ENCODE measurements around the gene TRAF1.

The TRAF1 gene

DNA sequence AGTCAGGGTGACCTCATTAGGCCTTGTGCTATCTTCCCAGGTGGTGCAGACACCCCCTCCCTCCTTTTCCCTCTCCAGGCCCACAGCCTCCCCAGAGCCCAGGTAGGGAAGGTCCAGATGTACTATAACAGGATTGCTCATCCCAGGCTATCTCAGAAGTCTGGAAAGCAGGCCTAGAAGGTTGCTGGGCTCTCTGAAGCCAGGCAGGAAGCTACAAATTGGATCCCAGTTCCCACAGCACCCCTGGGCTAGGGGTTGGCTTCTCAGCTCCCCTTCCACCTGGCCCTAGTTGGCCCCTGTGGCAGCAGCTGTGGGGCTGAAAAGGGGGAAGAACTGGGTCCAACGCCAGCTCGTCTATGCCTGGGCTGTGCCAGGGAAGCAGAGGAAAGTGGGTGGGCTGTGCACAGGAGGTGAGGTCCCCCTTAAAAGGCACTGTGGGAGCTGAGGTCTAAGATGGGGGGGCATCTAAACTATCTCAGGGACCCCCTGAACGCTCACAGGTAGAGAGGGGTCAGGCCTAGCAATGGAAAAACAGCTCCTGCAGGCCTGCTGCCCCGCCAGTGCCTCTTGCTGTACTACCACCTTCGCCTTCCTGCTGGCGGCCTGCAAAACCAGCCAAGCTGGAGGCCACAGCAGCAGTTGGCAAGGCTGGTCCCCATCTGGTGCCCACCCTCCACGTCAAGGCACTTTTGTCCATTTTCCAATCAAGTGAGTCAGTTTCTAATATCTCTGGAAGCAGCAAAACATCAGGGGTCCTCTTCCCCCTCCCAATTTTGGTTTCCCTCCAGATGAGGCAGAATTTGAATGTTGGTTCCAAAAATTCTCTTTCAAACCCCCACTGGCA lies 70.5 kb downstream of the TRAF1 start:
- Histone ChIP-seq H3K27me3 (ENCODE audit: insufficient read depth, low read depth, severe bottlenecking) (no peaks in the 10 kb centered on the region), H3K36me3 (peaks cover 66% of the 10 kb centered on the region), H3K27ac (0 out of 2 replicates have a peak overlapping the region, but pooled peaks have one; percentile 10), H3K4me3 (ENCODE audit: low read depth, low read length) (no peak overlapping the region), H3K9me3 (ENCODE audit: severe bottlenecking) (no peaks in the 10 kb centered on the region)
- TF ChIP-seq, protein P1, sequence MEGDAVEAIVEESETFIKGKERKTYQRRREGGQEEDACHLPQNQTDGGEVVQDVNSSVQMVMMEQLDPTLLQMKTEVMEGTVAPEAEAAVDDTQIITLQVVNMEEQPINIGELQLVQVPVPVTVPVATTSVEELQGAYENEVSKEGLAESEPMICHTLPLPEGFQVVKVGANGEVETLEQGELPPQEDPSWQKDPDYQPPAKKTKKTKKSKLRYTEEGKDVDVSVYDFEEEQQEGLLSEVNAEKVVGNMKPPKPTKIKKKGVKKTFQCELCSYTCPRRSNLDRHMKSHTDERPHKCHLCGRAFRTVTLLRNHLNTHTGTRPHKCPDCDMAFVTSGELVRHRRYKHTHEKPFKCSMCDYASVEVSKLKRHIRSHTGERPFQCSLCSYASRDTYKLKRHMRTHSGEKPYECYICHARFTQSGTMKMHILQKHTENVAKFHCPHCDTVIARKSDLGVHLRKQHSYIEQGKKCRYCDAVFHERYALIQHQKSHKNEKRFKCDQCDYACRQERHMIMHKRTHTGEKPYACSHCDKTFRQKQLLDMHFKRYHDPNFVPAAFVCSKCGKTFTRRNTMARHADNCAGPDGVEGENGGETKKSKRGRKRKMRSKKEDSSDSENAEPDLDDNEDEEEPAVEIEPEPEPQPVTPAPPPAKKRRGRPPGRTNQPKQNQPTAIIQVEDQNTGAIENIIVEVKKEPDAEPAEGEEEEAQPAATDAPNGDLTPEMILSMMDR (IDR thresholded peaks at IDR 0.05; ENCODE audit: low read depth, low read length), result no peak
- DNase-seq, result no peak

DNA sequence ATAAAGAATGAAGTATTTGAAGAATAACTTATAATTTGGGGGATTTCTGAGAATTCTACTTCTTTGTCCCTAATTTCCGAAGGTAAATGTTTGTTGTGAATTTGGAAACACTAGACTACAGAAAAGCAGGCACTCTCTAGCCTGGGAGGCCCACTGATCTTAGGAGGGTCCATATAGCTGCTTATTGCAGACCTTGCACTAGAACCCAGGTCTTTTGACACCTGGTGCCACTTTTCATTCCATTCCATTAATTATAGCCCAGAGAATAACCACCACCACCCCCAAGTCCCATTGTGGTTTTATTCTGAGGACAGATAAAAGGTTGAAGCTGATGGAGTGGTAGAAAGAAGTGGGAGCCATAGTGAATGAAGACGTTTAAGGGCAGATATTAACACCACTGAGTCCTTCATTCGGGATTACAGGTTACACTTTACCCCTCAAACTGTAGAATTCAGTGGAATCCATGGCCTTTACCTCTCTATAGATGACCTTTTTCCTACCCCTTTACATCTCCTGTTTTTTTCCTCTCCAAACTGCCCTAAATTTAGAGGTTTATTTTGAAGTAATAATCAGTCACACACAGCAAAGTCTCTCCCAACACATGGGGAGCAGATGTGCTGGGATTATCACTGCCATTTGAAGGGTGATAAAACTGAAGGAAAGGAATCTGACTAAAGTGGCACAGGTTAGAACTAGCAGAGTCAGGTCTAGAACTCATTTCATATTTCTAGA lies 71.8 kb downstream of the TRAF1 start:
- Histone ChIP-seq H3K4me3 (ENCODE audit: low read depth, low read length) (no peak overlapping the region), H3K9me3 (ENCODE audit: severe bottlenecking) (no peaks in the 10 kb centered on the region), H3K36me3 (peaks cover 53% of the 10 kb centered on the region), H3K27me3 (ENCODE audit: insufficient read depth, low read depth, severe bottlenecking) (no peaks in the 10 kb centered on the region), H3K27ac (no peak overlapping the region)
- no peak for DNase-seq
- TF ChIP-seq, protein P1 (IDR thresholded peaks at IDR 0.05; ENCODE audit: low read depth, low read length), result no peak

DNA sequence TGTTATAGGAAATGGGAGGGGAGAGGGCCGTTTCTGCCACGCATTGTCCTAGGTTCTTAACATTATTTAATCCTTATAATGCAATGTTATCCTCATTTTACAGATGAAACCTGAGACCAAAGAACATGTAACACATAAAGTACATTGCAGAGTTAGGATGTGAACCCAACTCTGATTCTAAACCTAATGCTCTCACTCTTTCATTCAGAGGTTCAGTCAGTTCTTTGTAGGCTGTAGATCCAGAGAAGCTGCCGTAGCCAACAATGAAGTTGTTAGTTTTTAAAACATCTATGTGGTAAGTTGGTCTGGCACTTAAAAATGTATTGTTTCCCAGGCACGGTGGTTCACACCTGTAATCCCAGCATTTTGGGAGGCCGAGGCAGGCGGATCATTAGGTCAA lies 73.4 kb downstream of the TRAF1 start:
- no peak for DNase-seq
- TF ChIP-seq, protein P1 (IDR thresholded peaks at IDR 0.05; ENCODE audit: low read depth, low read length), result no peak
- H3K27ac ChIP-seq, result no peak overlapping the region; the same call in 1 of the 2 replicates
- peaks cover 40% of the 10 kb centered on the region for H3K36me3 ChIP-seq
- no peak overlapping the region for H3K4me3 ChIP-seq (ENCODE audit: low read depth, low read length)
- H3K9me3 ChIP-seq (ENCODE audit: severe bottlenecking), result no peaks in the 10 kb centered on the region
- no peaks in the 10 kb centered on the region for H3K27me3 ChIP-seq (ENCODE audit: insufficient read depth, low read depth, severe bottlenecking)
